Measurements from ENCODE around the gene C18orf54.

C18orf54 gene

DNA sequence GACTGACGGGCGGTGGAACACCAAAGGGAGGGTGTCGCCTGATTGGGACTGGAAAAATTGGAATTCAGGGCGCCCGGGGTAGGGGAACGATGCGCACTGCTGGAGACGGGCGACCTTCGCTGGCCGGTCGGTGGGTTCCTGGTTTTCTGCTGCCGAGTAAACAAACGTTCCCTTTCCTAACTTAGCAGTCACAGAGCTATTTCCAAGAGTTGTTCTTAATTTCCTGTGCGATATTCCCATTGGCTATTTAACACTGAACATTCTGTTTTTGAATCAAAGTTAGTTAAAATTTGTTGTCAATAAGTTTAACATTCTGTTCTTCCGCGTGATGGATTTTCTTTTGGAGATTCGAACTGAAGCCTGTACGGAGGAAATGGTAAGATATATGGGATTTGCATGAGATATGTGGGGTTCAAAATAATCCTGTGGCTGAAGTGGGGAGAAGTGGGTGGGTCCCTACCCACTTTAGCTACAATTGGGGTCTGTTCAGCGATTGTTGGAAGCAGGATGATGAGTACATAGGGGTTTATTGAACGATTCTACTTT lies 862 bp downstream of the C18orf54 start:
- peak overlapping the region; percentile 85; the same call in 1 of the 2 replicates for H3K27ac ChIP-seq (ENCODE audit: extremely low read depth, low read depth, low read length)
- no peaks in the 10 kb centered on the region for H3K9me3 ChIP-seq (ENCODE audit: control insufficient read depth, insufficient read depth, low read depth, low read length)
- CTCF ChIA-PET, result interaction anchor here (0.8 to 1.7 kb wide), 4 partner anchors 9 to 112 kb away, joined by 3 to 4 read pairs (median 4); no protein-coding TSS in a partner anchor
- H3K36me3 ChIP-seq (ENCODE audit: control insufficient read depth in 2 of 2, insufficient read depth in 1 of 2, low read length in 2 of 2), result peaks cover 8 to 9% of the 10 kb centered on the region in 2 experiments; a peak in 2 of 3 replicates
- POLR2A ChIA-PET, result interaction anchor here (1.0 to 2.1 kb wide), 4 partner anchors 79 to 136 kb away, joined by 4 to 24 read pairs (median 6); partner anchors contain the start of gene POLI
- H3K4me1 ChIP-seq (ENCODE audit: control insufficient read depth, insufficient read depth, low read length), result peaks cover 3% of the 10 kb centered on the region; the same call in 1 of the 2 replicates
- TF ChIP-seq MZF1 (tag by site-specific recombination; IDR thresholded peaks at IDR 0.05; ENCODE audit: borderline replicate concordance), result no peak
- peak; percentile 5; the same call in 1 of the 2 replicates for TF ChIP-seq ZNF335 (tag by site-specific recombination; conservative IDR thresholded peaks at IDR 0.05)
- no peak for TF ChIP-seq ZFP37 (tag by site-specific recombination; IDR thresholded peaks at IDR 0.05)
- TF ChIP-seq, protein P1, sequence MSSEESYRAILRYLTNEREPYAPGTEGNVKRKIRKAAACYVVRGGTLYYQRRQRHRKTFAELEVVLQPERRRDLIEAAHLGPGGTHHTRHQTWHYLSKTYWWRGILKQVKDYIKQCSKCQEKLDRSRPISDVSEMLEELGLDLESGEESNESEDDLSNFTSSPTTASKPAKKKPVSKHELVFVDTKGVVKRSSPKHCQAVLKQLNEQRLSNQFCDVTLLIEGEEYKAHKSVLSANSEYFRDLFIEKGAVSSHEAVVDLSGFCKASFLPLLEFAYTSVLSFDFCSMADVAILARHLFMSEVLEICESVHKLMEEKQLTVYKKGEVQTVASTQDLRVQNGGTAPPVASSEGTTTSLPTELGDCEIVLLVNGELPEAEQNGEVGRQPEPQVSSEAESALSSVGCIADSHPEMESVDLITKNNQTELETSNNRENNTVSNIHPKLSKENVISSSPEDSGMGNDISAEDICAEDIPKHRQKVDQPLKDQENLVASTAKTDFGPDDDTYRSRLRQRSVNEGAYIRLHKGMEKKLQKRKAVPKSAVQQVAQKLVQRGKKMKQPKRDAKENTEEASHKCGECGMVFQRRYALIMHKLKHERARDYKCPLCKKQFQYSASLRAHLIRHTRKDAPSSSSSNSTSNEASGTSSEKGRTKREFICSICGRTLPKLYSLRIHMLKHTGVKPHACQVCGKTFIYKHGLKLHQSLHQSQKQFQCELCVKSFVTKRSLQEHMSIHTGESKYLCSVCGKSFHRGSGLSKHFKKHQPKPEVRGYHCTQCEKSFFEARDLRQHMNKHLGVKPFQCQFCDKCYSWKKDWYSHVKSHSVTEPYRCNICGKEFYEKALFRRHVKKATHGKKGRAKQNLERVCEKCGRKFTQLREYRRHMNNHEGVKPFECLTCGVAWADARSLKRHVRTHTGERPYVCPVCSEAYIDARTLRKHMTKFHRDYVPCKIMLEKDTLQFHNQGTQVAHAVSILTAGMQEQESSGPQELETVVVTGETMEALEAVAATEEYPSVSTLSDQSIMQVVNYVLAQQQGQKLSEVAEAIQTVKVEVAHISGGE (tag by site-specific recombination; conservative IDR thresholded peaks at IDR 0.05; ENCODE audit: low read depth), result peak; percentile 7; the same call in 1 of the 2 replicates
- no peak for TF ChIP-seq RBAK (tag by site-specific recombination; IDR thresholded peaks at IDR 0.05)
- no peak for TF ChIP-seq ZNF202 (tag by site-specific recombination; IDR thresholded peaks at IDR 0.05; ENCODE audit: borderline replicate concordance)
- no peak for TF ChIP-seq ZNF518A (tag by site-specific recombination; conservative IDR thresholded peaks at IDR 0.05; ENCODE audit: low read depth)
- TF ChIP-seq ZNF302 (tag by site-specific recombination; IDR thresholded peaks at IDR 0.05; ENCODE audit: low read depth), result no peak
- no peak for TF ChIP-seq EGR2 (tag by site-specific recombination; IDR thresholded peaks at IDR 0.05; ENCODE audit: low read depth)
- TF ChIP-seq ZBTB20 (tag by site-specific recombination; IDR thresholded peaks at IDR 0.05), result peak; percentile 65
- TF ChIP-seq ZNF146 (tag by site-specific recombination; IDR thresholded peaks at IDR 0.05), result no peak
- no peak for TF ChIP-seq ZNF416 (tag by site-specific recombination; IDR thresholded peaks at IDR 0.05)
- no peak for TF ChIP-seq ZNF239 (tag by site-specific recombination; IDR thresholded peaks at IDR 0.05)
- TF ChIP-seq ZNF211 (tag by site-specific recombination; IDR thresholded peaks at IDR 0.05; ENCODE audit: low read depth), result no peak
- TF ChIP-seq, protein P2, sequence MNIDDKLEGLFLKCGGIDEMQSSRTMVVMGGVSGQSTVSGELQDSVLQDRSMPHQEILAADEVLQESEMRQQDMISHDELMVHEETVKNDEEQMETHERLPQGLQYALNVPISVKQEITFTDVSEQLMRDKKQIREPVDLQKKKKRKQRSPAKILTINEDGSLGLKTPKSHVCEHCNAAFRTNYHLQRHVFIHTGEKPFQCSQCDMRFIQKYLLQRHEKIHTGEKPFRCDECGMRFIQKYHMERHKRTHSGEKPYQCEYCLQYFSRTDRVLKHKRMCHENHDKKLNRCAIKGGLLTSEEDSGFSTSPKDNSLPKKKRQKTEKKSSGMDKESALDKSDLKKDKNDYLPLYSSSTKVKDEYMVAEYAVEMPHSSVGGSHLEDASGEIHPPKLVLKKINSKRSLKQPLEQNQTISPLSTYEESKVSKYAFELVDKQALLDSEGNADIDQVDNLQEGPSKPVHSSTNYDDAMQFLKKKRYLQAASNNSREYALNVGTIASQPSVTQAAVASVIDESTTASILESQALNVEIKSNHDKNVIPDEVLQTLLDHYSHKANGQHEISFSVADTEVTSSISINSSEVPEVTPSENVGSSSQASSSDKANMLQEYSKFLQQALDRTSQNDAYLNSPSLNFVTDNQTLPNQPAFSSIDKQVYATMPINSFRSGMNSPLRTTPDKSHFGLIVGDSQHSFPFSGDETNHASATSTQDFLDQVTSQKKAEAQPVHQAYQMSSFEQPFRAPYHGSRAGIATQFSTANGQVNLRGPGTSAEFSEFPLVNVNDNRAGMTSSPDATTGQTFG (tag by site-specific recombination; IDR thresholded peaks at IDR 0.05; ENCODE audit: borderline replicate concordance), result no peak
- no peak for TF ChIP-seq HOXD13 (CRISPR knock-in tag; IDR thresholded peaks at IDR 0.05; ENCODE audit: borderline replicate concordance)
- no peak for TF ChIP-seq ZNF660 (tag by site-specific recombination; IDR thresholded peaks at IDR 0.05)
- peak overlapping the region; percentile 65 for H3K4me3 ChIP-seq (ENCODE audit: low read depth, low read length)

Measured in HEK293 (cell line).